ENCODE measurements around the gene B4GALT6. TPM values are rescaled to one million over a fixed set of nuclear protein-coding genes. Genes with fewer than 3 reads are reported as not detected.

The B4GALT6 gene
- total RNA-seq, 1 donor from 2014 or later: 17.7 TPM

DNA sequence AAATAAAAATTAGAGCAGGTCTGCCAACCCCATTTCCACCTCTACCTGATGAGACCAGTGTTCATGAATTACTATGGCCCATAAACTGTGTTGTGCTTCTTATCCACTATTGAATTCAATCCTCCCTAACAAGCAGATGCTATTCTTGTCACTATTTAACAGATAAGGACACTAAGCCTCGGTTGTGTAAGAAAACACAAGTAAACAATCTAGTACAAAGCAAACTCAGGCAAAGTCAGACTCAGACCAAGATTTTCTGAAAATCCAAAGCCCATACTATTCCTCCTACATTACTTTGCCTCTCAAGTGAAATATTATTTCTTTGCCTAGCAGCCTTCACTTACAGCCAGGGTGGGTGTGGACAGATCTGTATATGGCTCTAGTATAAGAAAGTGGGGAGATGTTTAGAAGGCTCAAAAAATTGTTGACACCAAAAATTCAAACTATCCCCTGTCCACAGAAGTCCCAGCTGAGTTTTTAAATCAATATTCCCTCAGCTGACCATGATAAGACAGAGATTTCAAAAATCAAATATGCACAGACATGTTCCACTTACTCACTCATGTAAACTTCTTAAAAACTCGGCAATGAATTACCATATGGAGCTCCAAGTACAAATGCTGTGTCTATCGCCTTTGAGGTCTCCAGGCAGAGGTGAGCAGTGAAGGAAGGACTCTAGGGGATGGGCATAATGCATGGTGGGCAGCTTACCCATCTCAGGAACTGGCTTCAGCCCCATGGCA is 108.7 kb downstream of the B4GALT6 start:
- H3K9me3 Mint-ChIP-seq (ENCODE audit: unreplicated experiment): no peaks in the 10 kb centered on the region
- no peaks in the 10 kb centered on the region for H3K9me3 ChIP-seq (ENCODE audit: insufficient read depth, low read depth, low read length)
- no peaks in the 10 kb centered on the region for H3K27me3 ChIP-seq (ENCODE audit: insufficient read depth, low read length)
- H3K79me2 ChIP-seq (ENCODE audit: insufficient read depth, low read length): no peaks in the 10 kb centered on the region
- no peaks in the 10 kb centered on the region for H3K4me1 ChIP-seq (ENCODE audit: insufficient read depth, low read length)
- no peaks in the 10 kb centered on the region for H3K4me1 Mint-ChIP-seq (ENCODE audit: low read depth, unreplicated experiment)
- no peak overlapping the region for H3K4me2 ChIP-seq (ENCODE audit: low read length)
- H3K4me3 Mint-ChIP-seq (ENCODE audit: unreplicated experiment): no peak overlapping the region
- H3K4me3 ChIP-seq (ENCODE audit: insufficient read depth, low read depth, low read length): no peak overlapping the region
- H3K36me3 Mint-ChIP-seq (ENCODE audit: low read depth, unreplicated experiment): no peaks in the 10 kb centered on the region
- FAIRE-seq: no peak
- no peak for TF ChIP-seq EZH2 (IDR thresholded peaks at IDR 0.05; ENCODE audit: insufficient read depth, low read length)
- TF ChIP-seq, protein P1, sequence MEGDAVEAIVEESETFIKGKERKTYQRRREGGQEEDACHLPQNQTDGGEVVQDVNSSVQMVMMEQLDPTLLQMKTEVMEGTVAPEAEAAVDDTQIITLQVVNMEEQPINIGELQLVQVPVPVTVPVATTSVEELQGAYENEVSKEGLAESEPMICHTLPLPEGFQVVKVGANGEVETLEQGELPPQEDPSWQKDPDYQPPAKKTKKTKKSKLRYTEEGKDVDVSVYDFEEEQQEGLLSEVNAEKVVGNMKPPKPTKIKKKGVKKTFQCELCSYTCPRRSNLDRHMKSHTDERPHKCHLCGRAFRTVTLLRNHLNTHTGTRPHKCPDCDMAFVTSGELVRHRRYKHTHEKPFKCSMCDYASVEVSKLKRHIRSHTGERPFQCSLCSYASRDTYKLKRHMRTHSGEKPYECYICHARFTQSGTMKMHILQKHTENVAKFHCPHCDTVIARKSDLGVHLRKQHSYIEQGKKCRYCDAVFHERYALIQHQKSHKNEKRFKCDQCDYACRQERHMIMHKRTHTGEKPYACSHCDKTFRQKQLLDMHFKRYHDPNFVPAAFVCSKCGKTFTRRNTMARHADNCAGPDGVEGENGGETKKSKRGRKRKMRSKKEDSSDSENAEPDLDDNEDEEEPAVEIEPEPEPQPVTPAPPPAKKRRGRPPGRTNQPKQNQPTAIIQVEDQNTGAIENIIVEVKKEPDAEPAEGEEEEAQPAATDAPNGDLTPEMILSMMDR (IDR thresholded peaks at IDR 0.05; ENCODE audit: insufficient read depth, low read depth, low read length): no peak
- DNase-seq (ENCODE audit: low read depth): no peak
- no peaks in the 10 kb centered on the region for H4K20me1 ChIP-seq (ENCODE audit: insufficient read depth, low read length)
- no peaks in the 10 kb centered on the region for H3K36me3 ChIP-seq (ENCODE audit: insufficient read depth, low read length)
- H3K27ac Mint-ChIP-seq (ENCODE audit: unreplicated experiment): no peak overlapping the region
- H3K27ac ChIP-seq (ENCODE audit: low read depth, low read length): no peak overlapping the region
- no peak overlapping the region for H3K9ac ChIP-seq (ENCODE audit: low read length)
- peaks cover 10% of the 10 kb centered on the region for H3K27me3 Mint-ChIP-seq (ENCODE audit: low read depth, unreplicated experiment)
- H2AFZ ChIP-seq (ENCODE audit: low read depth, low read length): no peak overlapping the region

DNA sequence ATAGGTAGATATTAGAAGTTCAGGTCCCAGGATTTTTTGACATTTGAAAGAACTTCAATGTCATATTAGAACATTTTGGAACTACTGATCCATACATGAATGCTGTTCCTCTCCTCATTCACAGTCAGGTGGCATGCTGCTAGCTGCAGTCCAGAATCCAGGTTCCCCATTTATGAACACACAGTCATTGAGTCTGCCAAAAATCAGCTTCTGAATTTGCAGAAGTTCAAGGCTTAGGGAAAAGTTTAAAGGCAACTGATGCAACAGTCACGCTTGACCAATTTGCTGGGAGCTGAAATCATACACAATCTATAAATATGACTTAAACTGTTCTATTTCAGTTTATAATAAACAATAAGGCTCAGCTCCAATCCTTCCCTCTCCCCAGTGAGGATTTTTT is 110.0 kb downstream of the B4GALT6 start:
- H3K27ac Mint-ChIP-seq (ENCODE audit: unreplicated experiment): no peak overlapping the region
- FAIRE-seq (no peak), DNase-seq (ENCODE audit: low read depth) (no peak)
- no peaks in the 10 kb centered on the region for H3K9me3 ChIP-seq (ENCODE audit: insufficient read depth, low read depth, low read length)
- H3K4me1 ChIP-seq (ENCODE audit: insufficient read depth, low read length): no peaks in the 10 kb centered on the region
- no peak for TF ChIP-seq EZH2 (IDR thresholded peaks at IDR 0.05; ENCODE audit: insufficient read depth, low read length)
- TF ChIP-seq, protein P1 (IDR thresholded peaks at IDR 0.05; ENCODE audit: insufficient read depth, low read depth, low read length): no peak
- no peak overlapping the region for H3K4me3 Mint-ChIP-seq (ENCODE audit: unreplicated experiment)
- H3K36me3 ChIP-seq (ENCODE audit: insufficient read depth, low read length): no peaks in the 10 kb centered on the region
- no peak overlapping the region for H3K4me2 ChIP-seq (ENCODE audit: low read length)
- H4K20me1 ChIP-seq (ENCODE audit: insufficient read depth, low read length): no peaks in the 10 kb centered on the region
- H3K4me1 Mint-ChIP-seq (ENCODE audit: low read depth, unreplicated experiment): no peaks in the 10 kb centered on the region
- no peak overlapping the region for H3K4me3 ChIP-seq (ENCODE audit: insufficient read depth, low read depth, low read length)
- H2AFZ ChIP-seq (ENCODE audit: low read depth, low read length): no peak overlapping the region
- peaks cover 10% of the 10 kb centered on the region for H3K27me3 Mint-ChIP-seq (ENCODE audit: low read depth, unreplicated experiment)
- no peaks in the 10 kb centered on the region for H3K9me3 Mint-ChIP-seq (ENCODE audit: unreplicated experiment)
- no peaks in the 10 kb centered on the region for H3K27me3 ChIP-seq (ENCODE audit: insufficient read depth, low read length)
- no peaks in the 10 kb centered on the region for H3K79me2 ChIP-seq (ENCODE audit: insufficient read depth, low read length)
- no peaks in the 10 kb centered on the region for H3K36me3 Mint-ChIP-seq (ENCODE audit: low read depth, unreplicated experiment)
- H3K9ac ChIP-seq (ENCODE audit: low read length): no peak overlapping the region
- no peak overlapping the region for H3K27ac ChIP-seq (ENCODE audit: low read depth, low read length)

Other genes with a start within 250 kb of the B4GALT6 start
- 0.29 and 0.64 TPM in 2 replicates for gene DSG3, start 236.8 kb downstream of the B4GALT6 start, total RNA-seq
- gene DSG2, start 186.4 kb downstream of the B4GALT6 start, total RNA-seq: 154 and 168 TPM in 2 replicates
- gene TTR, start 92.7 kb downstream of the B4GALT6 start, total RNA-seq: not detected in 2 replicates
- not detected in 2 replicates for gene SLC25A52, start 76.3 kb upstream of the B4GALT6 start, total RNA-seq